Spleen (tissue), 11 donors: Measurements from ENCODE around the gene FSTL5. TPM values are rescaled to one million over a fixed set of nuclear protein-coding genes. Genes with fewer than 3 reads are reported as not detected.

ENCODE experiments used
- DNase-seq: peaks from one replicate; pipeline ENCODE4 v3.0.0-alpha.2; 2020
- H3K27ac ChIP-seq, 8 donors: fragments of 200-600 bp; sonication (generic) in 7 of 8; 1 replicate in 4 of 8; 2 replicates in 4 of 8; pipeline versions ENCODE4 v1.5.0 to v1.8.0; 2016 to 2021; ENCODE audit warnings: inconsistent platforms in 4 of 8, mild to moderate bottlenecking in 4 of 8, moderate library complexity in 1 of 8
- H3K27me3 ChIP-seq, 7 donors: fragments of 200-600 bp; sonication (generic) in 6 of 7; replicated peaks in 1 of 7; 1 replicate in 4 of 7; 2 replicates in 3 of 7; pipeline versions ENCODE4 v1.5.0 to v1.8.0; 2016 to 2021; ENCODE audit warnings: inconsistent platforms in 3 of 7, mild to moderate bottlenecking in 1 of 7
- H3K36me3 ChIP-seq, 6 donors: fragments of 200-600 bp; sonication (generic) in 5 of 6; 1 replicate in 4 of 6; 2 replicates in 2 of 6; pipeline versions ENCODE4 v1.5.0 to v1.8.0; 2016 to 2021; ENCODE audit warnings: inconsistent platforms in 2 of 6
- H3K4me1 ChIP-seq, 6 donors: fragments of 200-600 bp; sonication (generic) in 5 of 6; 1 replicate in 3 of 6; 2 replicates in 3 of 6; pipeline versions ENCODE4 v1.5.0 to v1.8.0; 2016 to 2021; ENCODE audit warnings: inconsistent platforms in 3 of 6
- H3K4me3 ChIP-seq, 8 donors: fragments of 200-600 bp; sonication (generic) in 7 of 8; 1 replicate in 4 of 8; 2 replicates in 4 of 8; pipeline versions ENCODE4 v1.5.0 to v1.8.0; 2016 to 2021; ENCODE audit warnings: inconsistent platforms in 4 of 8, mild to moderate bottlenecking in 4 of 8, moderate library complexity in 2 of 8
- H3K9me3 ChIP-seq, 8 donors: fragments of 200-600 bp; sonication (generic) in 7 of 8; 1 replicate in 4 of 8; 2 replicates in 4 of 8; pipeline versions ENCODE4 v1.5.0 to v1.8.0; 2016 to 2021; ENCODE audit warnings: inconsistent platforms in 4 of 8
- POLR2A ChIP-seq, 3 donors: fragments of 450-650 bp; IDR thresholded peaks; one replicate each; pipeline ENCODE4 v1.5.1; 2017; ENCODE audit warnings: antibody characterized with exemption in 3 of 3, mild to moderate bottlenecking in 1 of 3
- POLR2AphosphoS5 ChIP-seq, 3 donors: sonication (generic); formaldehyde crosslinking; IDR thresholded peaks; one replicate each; pipeline ENCODE4 v1.5.1; 2017; ENCODE audit warnings: antibody characterized with exemption in 3 of 3
- WGBS, 5 donors: extraction: QIAGEN DNeasy Blood & Tissue Kit in 3 of 5; methylation state at CpG; one replicate each; pipeline versions ENCODE4 v1.1.5 to v1.1.7; 2013 to 2018; 5-methylcytosine and 5-hydroxymethylcytosine counted together
- intact Hi-C: fragments of 100-400 bp; cut with DNase I; formaldehyde crosslinking; loops from one replicate; pipeline ENCODE4 v1.15.0; 2023; ENCODE audit warnings: low total_unique reads
- polyA plus RNA-seq, 3 donors: library from polyadenylated mRNA; stranded (reverse); fragments of 200-250 nt; gene quantifications; one replicate each; pipeline ENCODE4 v1.2.1, GENCODE V29; 2013
- total RNA-seq, 7 donors: library from RNA; depleted of rRNA in 3 of 7; stranded (reverse); fragments of >200 nt in 3 of 7; fragmentation: NEBNext Ultra II Directional in 4 of 7; extraction: Animal tissue kit (Norgen Biotek cat#: 25700) in 4 of 7; gene quantifications; one replicate each; pipeline versions ENCODE4 v1.1.0 to v1.2.1, GENCODE V29; 2016 to 2021
- TF ChIP-seq, protein P1 (sequence below), 11 experiments: fragments of 200-600 bp in 7 of 11; fragments of 450-650 bp in 4 of 11; sonication (generic) in 4 of 11; IDR thresholded peaks in 8 of 11; conservative IDR thresholded peaks in 3 of 11; 1 replicate in 7 of 11; 2 replicates in 4 of 11; pipeline versions ENCODE4 v1.4.0 to v1.8.0; 2016 to 2021; ENCODE audit warnings: antibody characterized with exemption in 11 of 11, inconsistent platforms in 4 of 11, mild to moderate bottlenecking in 1 of 11
- donor health status: healthy with polysubstance abuse.
- donor health status: DM: no; HTN: no; CAD: no; lungs with moderate emphysema.
- donor health status: DM: no; HTN: no; CAD: no.
- donor health status: Bipolar disorder and iron deficiency.
- donor health status: healthy.
- donor health status: DM: no; HTN: no; CAD: no.
- donor health status: DM: yes; HTN: yes; CAD: no.

The FSTL5 gene
- total and polyA plus RNA-seq, 10 donors = 0.02 TPM; not detected in 9

GRCh38 chr4:161813889-161814288, 349.9 kb downstream of the FSTL5 start:
- intact Hi-C loops = no loop called here
- H3K27me3 ChIP-seq = no peaks in the 10 kb centered on the region
- TF ChIP-seq POLR2AphosphoS5 (IDR thresholded peaks at IDR 0.05) = no peak
- TF ChIP-seq POLR2A (IDR thresholded peaks at IDR 0.05) = no peak
- TF ChIP-seq, protein P1, sequence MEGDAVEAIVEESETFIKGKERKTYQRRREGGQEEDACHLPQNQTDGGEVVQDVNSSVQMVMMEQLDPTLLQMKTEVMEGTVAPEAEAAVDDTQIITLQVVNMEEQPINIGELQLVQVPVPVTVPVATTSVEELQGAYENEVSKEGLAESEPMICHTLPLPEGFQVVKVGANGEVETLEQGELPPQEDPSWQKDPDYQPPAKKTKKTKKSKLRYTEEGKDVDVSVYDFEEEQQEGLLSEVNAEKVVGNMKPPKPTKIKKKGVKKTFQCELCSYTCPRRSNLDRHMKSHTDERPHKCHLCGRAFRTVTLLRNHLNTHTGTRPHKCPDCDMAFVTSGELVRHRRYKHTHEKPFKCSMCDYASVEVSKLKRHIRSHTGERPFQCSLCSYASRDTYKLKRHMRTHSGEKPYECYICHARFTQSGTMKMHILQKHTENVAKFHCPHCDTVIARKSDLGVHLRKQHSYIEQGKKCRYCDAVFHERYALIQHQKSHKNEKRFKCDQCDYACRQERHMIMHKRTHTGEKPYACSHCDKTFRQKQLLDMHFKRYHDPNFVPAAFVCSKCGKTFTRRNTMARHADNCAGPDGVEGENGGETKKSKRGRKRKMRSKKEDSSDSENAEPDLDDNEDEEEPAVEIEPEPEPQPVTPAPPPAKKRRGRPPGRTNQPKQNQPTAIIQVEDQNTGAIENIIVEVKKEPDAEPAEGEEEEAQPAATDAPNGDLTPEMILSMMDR (IDR thresholded peaks at IDR 0.05 in 8 of 11, conservative IDR thresholded peaks at IDR 0.05 in 3 of 11) = no peak
- H3K36me3 ChIP-seq = no peaks in the 10 kb centered on the region
- no peak for DNase-seq
- H3K27ac ChIP-seq = no peak overlapping the region
- no peaks in the 10 kb centered on the region for H3K4me1 ChIP-seq
- no peak overlapping the region for H3K4me3 ChIP-seq
- peaks cover 0 to 11% (median 0%) of the 10 kb centered on the region in 8 donors for H3K9me3 ChIP-seq

- Histone ChIP-seq H3K27ac (no peak overlapping the region), H3K4me1 (no peaks in the 10 kb centered on the region), H3K4me3 (no peak overlapping the region), H3K9me3 (peaks cover 0 to 13% (median 0%) of the 10 kb centered on the region in 8 donors), H3K36me3 (no peaks in the 10 kb centered on the region), H3K27me3 (no peaks in the 10 kb centered on the region)
- TF ChIP-seq, protein P1 (IDR thresholded peaks at IDR 0.05 in 8 of 11, conservative IDR thresholded peaks at IDR 0.05 in 3 of 11) = no peak
- no peak for TF ChIP-seq POLR2AphosphoS5 (IDR thresholded peaks at IDR 0.05)
- TF ChIP-seq POLR2A (IDR thresholded peaks at IDR 0.05) = no peak
- 56 to 88% (median 81%) methylated on average over 5 of the region's 5 CpGs for WGBS, 5 donors
- DNase-seq = no peak
- intact Hi-C loops = no loop called here
These were observed 350.4 kb downstream of the FSTL5 start for GRCh38 chr4:161813389-161813788.

DNA sequence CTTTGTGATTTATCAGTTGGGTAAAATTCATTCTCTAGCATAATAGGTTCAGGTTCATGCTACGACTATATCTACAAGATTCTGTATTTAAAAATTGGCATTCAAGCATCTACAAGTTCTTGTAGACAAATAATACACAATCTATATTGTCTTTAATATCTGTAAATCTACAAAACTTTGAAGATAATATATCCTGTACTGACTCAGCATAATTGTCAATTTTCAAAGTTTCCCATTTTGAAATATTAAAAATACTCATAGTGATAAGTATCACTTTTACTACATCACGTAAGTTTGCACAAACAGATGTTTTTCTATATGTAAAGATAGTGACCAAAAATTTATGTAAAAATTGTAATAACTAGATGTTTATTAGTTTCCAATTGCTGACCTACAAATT, 360.6 kb downstream of the FSTL5 start:
- WGBS, 5 donors = 70 to 86% (median 79%) methylated on average over 2 of the region's 2 CpGs
- TF ChIP-seq POLR2A (IDR thresholded peaks at IDR 0.05) = no peak
- TF ChIP-seq, protein P1 (IDR thresholded peaks at IDR 0.05 in 8 of 11, conservative IDR thresholded peaks at IDR 0.05 in 3 of 11) = no peak
- no peak for TF ChIP-seq POLR2AphosphoS5 (IDR thresholded peaks at IDR 0.05)
- no peaks in the 10 kb centered on the region for H3K4me1 ChIP-seq
- intact Hi-C loops = no loop called here
- DNase-seq = no peak
- H3K36me3 ChIP-seq = no peaks in the 10 kb centered on the region
- H3K27ac ChIP-seq = no peak overlapping the region
- H3K9me3 ChIP-seq = no peaks in the 10 kb centered on the region
- H3K27me3 ChIP-seq = no peaks in the 10 kb centered on the region
- no peak overlapping the region for H3K4me3 ChIP-seq

DNA sequence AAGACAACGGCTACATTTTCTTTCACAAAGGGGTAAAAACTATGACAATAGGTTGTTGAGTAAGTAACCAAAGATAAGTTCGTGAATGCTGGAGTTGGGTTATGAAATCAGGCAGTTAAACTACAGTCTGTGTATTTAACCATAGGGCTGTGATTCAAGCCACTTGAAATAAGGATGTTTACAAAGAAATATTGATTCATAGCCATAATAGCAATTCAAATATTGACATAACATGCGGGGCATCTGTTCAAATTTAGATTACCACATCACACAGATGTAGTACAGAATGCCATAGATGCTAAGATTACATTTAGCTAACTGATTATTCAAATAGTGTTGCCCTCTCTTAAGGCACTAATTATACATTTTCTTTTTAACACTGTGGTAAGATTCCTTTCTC, 364.1 kb downstream of the FSTL5 start:
- Histone ChIP-seq H3K27me3 (no peaks in the 10 kb centered on the region), H3K4me1 (no peaks in the 10 kb centered on the region), H3K9me3 (peaks cover 0 to 10% (median 0%) of the 10 kb centered on the region in 8 donors), H3K36me3 (no peaks in the 10 kb centered on the region), H3K27ac (no peak overlapping the region), H3K4me3 (no peak overlapping the region)
- DNase-seq = no peak
- intact Hi-C loops = no loop called here
- 72 to 88% (median 77%) methylated on average over 3 of the region's 3 CpGs for WGBS, 5 donors
- TF ChIP-seq, protein P1 (IDR thresholded peaks at IDR 0.05 in 8 of 11, conservative IDR thresholded peaks at IDR 0.05 in 3 of 11) = no peak
- TF ChIP-seq POLR2A (IDR thresholded peaks at IDR 0.05) (no peak), POLR2AphosphoS5 (IDR thresholded peaks at IDR 0.05) (no peak)
